Heart left ventricle (tissue), 13 donors: ENCODE measurements around the gene VAMP1.

Source experiments
- CTCF ChIP-seq, 12 donors: fragments of 200-600 bp; sonication (generic) in 4 of 12; IDR thresholded peaks; one replicate each; pipeline versions ENCODE4 v1.5.0 to v1.8.0; 2018 to 2022; ENCODE audit warnings: antibody characterized with exemption in 12 of 12, mild to moderate bottlenecking in 5 of 12
- POLR2A ChIP-seq, 2 donors: fragments of 450-650 bp; IDR thresholded peaks; one replicate each; pipeline ENCODE4 v1.6.1; 2017; ENCODE audit warnings: antibody characterized with exemption in 2 of 2, mild to moderate bottlenecking in 2 of 2, moderate library complexity in 2 of 2
- donor health status: ischemic (EF 13 %, LVEDD 7.1; RV severe dilation, severe dysfunction).
- donor health status: DM: no; HTN: yes; CAD: no.
- donor health status: DM: no; HTN: no; CAD: no.
- donor health status: ischemic (EF 25% LVEDD 6.9; RV normal size, moderate dysfunction).
- donor health status: ischemic (EF 25% LVEDD 5.7; RV mildly dilated, moderate dysfunction).
- donor health status: ischemic (EF 35%, LVEDD 5.7; RV mildly dilated, moderate dysfunction).
- donor health status: nonischemic (EF 11% LVEDD 7.7; RV severe dilation, severe dysfunction).
- donor health status: DM: yes; HTN: yes; CAD: no.
- donor health status: PGD.
- donor health status: ischemic (EF 29% LVEDD 5.4; RV normal size, mild dysfunction).
- donor health status: nonischemic (EF 23%, LVEDD 6.1; RV moderate dilation, normal function).

- TF ChIP-seq CTCF (IDR thresholded peaks at IDR 0.05) (no peak), POLR2A (IDR thresholded peaks at IDR 0.05) (no peak)
These were observed 23.8 kb upstream of the VAMP1 start for GRCh38 chr12:6494258-6494743.
